C4-2B (cell line): ENCODE measurements around the gene ATG4A.
A peak's percentile ranks its signal among the peaks of the same experiment; 100 is the strongest.

Source experiments
- H3K27ac ChIP-seq: fragments of 450-650 bp; 2 replicates; pipeline ENCODE4 v1.5.1; 2017
- CTCF ChIP-seq: fragments of 450-650 bp; conservative IDR thresholded peaks from 2 replicates; pipeline ENCODE4 v1.5.1; 2017; ENCODE audit warnings: mild to moderate bottlenecking
- ZFX ChIP-seq: fragments of 450-650 bp; IDR thresholded peaks from 2 replicates; pipeline ENCODE4 v1.6.1; 2017

ATG4A gene

GRCh38 chrX:108091264-108091877 lies at the start of gene ATG4A, which contains the start of gene PSMD10:
Gene ATG4A (plus strand): TSS chrX:108091778. CDS start chrX:108091827, 49 bp downstream.
Gene PSMD10 (minus strand): TSS chrX:108091542. CDS start chrX:108091520, 22 bp downstream.
- H3K27ac ChIP-seq, result peak within 1 kb of the TSS; percentile 82
- TF ChIP-seq CTCF (no peak), ZFX (peak; percentile 77)

- no peak within 1 kb of the TSS for H3K27ac ChIP-seq
- TF ChIP-seq CTCF, result no peak
- TF ChIP-seq ZFX, result no peak
Measured at GRCh38 chrX:108044554-108045256, 46.9 kb upstream of the ATG4A start, which contains the start of gene VSIG1. Gene VSIG1 (plus strand): TSS chrX:108045065. CDS start chrX:108045131, 66 bp downstream.

- no peak for TF ChIP-seq ZFX
- TF ChIP-seq CTCF, result no peak
- H3K27ac ChIP-seq, result no peak overlapping the region
Measured at GRCh38 chrX:108049649-108050048, 41.9 kb upstream of the ATG4A start.

- H3K27ac ChIP-seq, result no peak overlapping the region
- TF ChIP-seq CTCF, result no peak
- no peak for TF ChIP-seq ZFX
Measured at GRCh38 chrX:108053218-108053617, 38.4 kb upstream of the ATG4A start.

GRCh38 chrX:108055546-108055945 lies 36.0 kb upstream of the ATG4A start:
- no peak for TF ChIP-seq ZFX
- no peak for TF ChIP-seq CTCF
- H3K27ac ChIP-seq, result no peak overlapping the region

- TF ChIP-seq ZFX (no peak), CTCF (no peak)
- no peak overlapping the region for H3K27ac ChIP-seq
Measured at GRCh38 chrX:108059801-108060200, 31.8 kb upstream of the ATG4A start.

- TF ChIP-seq ZFX, result no peak
- no peak for TF ChIP-seq CTCF
- H3K27ac ChIP-seq, result no peak overlapping the region
Measured at GRCh38 chrX:108064001-108064400, 27.6 kb upstream of the ATG4A start.
